Liver (tissue), 9 donors: Measurements from ENCODE around the gene RFPL1. TPM values are rescaled to one million over a fixed set of nuclear protein-coding genes. Genes with fewer than 3 reads are reported as not detected.

Experiments
- DNase-seq: peaks from one replicate; pipeline ENCODE4 v3.0.0-alpha.2; 2017; ENCODE audit warnings: low spot score
- H3K27ac ChIP-seq, 2 donors: one replicate each; pipeline ENCODE4 v1.7.0; 2013; ENCODE audit warnings: inconsistent platforms in 2 of 2, low read length in 2 of 2, control low read depth in 1 of 2, low read depth in 1 of 2, mild to moderate bottlenecking in 1 of 2
- H3K27me3 ChIP-seq, 4 donors: one replicate each; pipeline versions ENCODE4 v1.6.1 to v1.7.0; 2013; ENCODE audit warnings: low read length in 3 of 4, inconsistent platforms in 1 of 4, mild to moderate bottlenecking in 1 of 4, moderate library complexity in 1 of 4; ENCODE audit not compliant: control insufficient read depth in 4 of 4, insufficient read depth in 4 of 4
- H3K36me3 ChIP-seq, 4 donors: one replicate each; pipeline versions ENCODE4 v1.6.1 to v1.7.0; 2013; ENCODE audit warnings: low read length in 3 of 4, mild to moderate bottlenecking in 3 of 4, low read depth in 1 of 4, moderate library complexity in 1 of 4; ENCODE audit not compliant: control insufficient read depth in 4 of 4, insufficient read depth in 3 of 4
- H3K4me1 ChIP-seq, 4 donors: one replicate each; pipeline versions ENCODE4 v1.6.1 to v1.7.0; 2013; ENCODE audit warnings: low read length in 3 of 4, mild to moderate bottlenecking in 3 of 4, moderate library complexity in 1 of 4; ENCODE audit not compliant: control insufficient read depth in 4 of 4, insufficient read depth in 4 of 4
- H3K4me3 ChIP-seq, 3 donors: one replicate each; pipeline versions ENCODE4 v1.6.1 to v1.7.0; 2013; ENCODE audit warnings: low read length in 3 of 3, control low read depth in 1 of 3, low read depth in 1 of 3, mild to moderate bottlenecking in 1 of 3
- H3K9ac ChIP-seq, 2 donors: one replicate each; pipeline ENCODE4 v1.7.0; 2013; ENCODE audit warnings: low read length in 2 of 2, mild to moderate bottlenecking in 2 of 2, moderate library complexity in 2 of 2, control low read depth in 1 of 2, low read depth in 1 of 2
- H3K9me3 ChIP-seq, 4 donors: one replicate each; pipeline versions ENCODE4 v1.6.1 to v1.7.0; 2013; ENCODE audit warnings: low read length in 3 of 4; ENCODE audit not compliant: control insufficient read depth in 4 of 4
- ATF3 ChIP-seq: IDR thresholded peaks from 2 replicates; pipeline ENCODE4 v1.6.1; 2016; ENCODE audit warnings: antibody characterized with exemption
- CTCF ChIP-seq: fragments of 150-350 bp; IDR thresholded peaks from 2 replicates; pipeline ENCODE4 v1.5.1; 2017; ENCODE audit warnings: improper control_type of control experiment, low read depth, low read length; ENCODE audit not compliant: missing input control
- EGR1 ChIP-seq, 2 donors: IDR thresholded peaks; 2 replicates each; pipeline ENCODE4 v1.6.1; 2016 to 2018; ENCODE audit warnings: antibody characterized with exemption in 2 of 2, low read depth in 2 of 2
- FOXA1 ChIP-seq: IDR thresholded peaks from 2 replicates; pipeline ENCODE4 v1.6.1; 2016; ENCODE audit warnings: antibody characterized with exemption
- FOXA2 ChIP-seq: IDR thresholded peaks from 2 replicates; pipeline ENCODE4 v1.6.1; 2016; ENCODE audit warnings: antibody characterized with exemption
- GABPA ChIP-seq, 2 donors: IDR thresholded peaks in 1 of 2; conservative IDR thresholded peaks in 1 of 2; 2 replicates each; pipeline ENCODE4 v1.6.1; 2016; ENCODE audit warnings: antibody characterized with exemption in 2 of 2, mild to moderate bottlenecking in 1 of 2, moderate library complexity in 1 of 2
- HNF4G ChIP-seq: IDR thresholded peaks from 2 replicates; pipeline ENCODE4 v1.6.1; 2016; ENCODE audit warnings: antibody characterized with exemption
- JUND ChIP-seq, 2 donors: IDR thresholded peaks; 2 replicates each; pipeline ENCODE4 v1.6.1; 2016; ENCODE audit warnings: antibody characterized with exemption in 2 of 2
- MAX ChIP-seq: IDR thresholded peaks from 2 replicates; pipeline ENCODE4 v1.6.1; 2016; ENCODE audit warnings: antibody characterized with exemption
- NR2F2 ChIP-seq: IDR thresholded peaks from 2 replicates; pipeline ENCODE4 v1.6.1; 2016; ENCODE audit warnings: antibody characterized with exemption
- RAD21 ChIP-seq, 2 donors: IDR thresholded peaks; 2 replicates each; pipeline ENCODE4 v1.6.1; 2016; ENCODE audit warnings: antibody characterized with exemption in 2 of 2, mild to moderate bottlenecking in 2 of 2
- REST ChIP-seq: IDR thresholded peaks from 2 replicates; pipeline ENCODE4 v1.6.1; 2016; ENCODE audit warnings: antibody characterized with exemption, mild to moderate bottlenecking
- RXRA ChIP-seq, 2 donors: IDR thresholded peaks; 2 replicates each; pipeline ENCODE4 v1.6.1; 2017 to 2018; ENCODE audit warnings: antibody characterized with exemption in 2 of 2, mild to moderate bottlenecking in 1 of 2
- TAF1 ChIP-seq: conservative IDR thresholded peaks from 2 replicates; pipeline ENCODE4 v1.6.1; 2016; ENCODE audit warnings: antibody characterized with exemption, mild to moderate bottlenecking
- YY1 ChIP-seq: IDR thresholded peaks from 2 replicates; pipeline ENCODE4 v1.6.1; 2016; ENCODE audit warnings: antibody characterized with exemption, mild to moderate bottlenecking
- ZBTB33 ChIP-seq: IDR thresholded peaks from 2 replicates; pipeline ENCODE4 v1.6.1; 2016; ENCODE audit warnings: antibody characterized with exemption
- WGBS: extraction: QIAGEN DNeasy Blood & Tissue Kit; methylation state at CpG from one replicate; pipeline ENCODE4 v1.1.7; 2013; 5-methylcytosine and 5-hydroxymethylcytosine counted together
- polyA plus RNA-seq, 2 donors: library from polyadenylated mRNA; stranded (reverse) in 1 of 2; unstranded in 1 of 2; fragments of 200-250 nt in 1 of 2; fragments of >200 nt in 1 of 2; fragmentation: Nextera tagmentation in 1 of 2; extraction: Ambion mirVana in 1 of 2; gene quantifications; one replicate each; pipeline versions ENCODE4 v1.2.1 to v1.2.3, GENCODE V29; 2013 to 2015
- total RNA-seq, 2 donors: library from RNA; depleted of rRNA; stranded (reverse); fragments of >200 nt; gene quantifications; one replicate each; pipeline ENCODE4 v1.2.3, GENCODE V29; 2014
- donor health status: healthy.
- donor health status: healthy.
- donor health status: healthy.
- donor health status: healthy.
- donor health status: healthy.

RFPL1 gene
- total and polyA plus RNA-seq, 4 donors, result 1.0 TPM; not detected in 2

GRCh38 chr22:29473001-29473400 lies 34.6 kb downstream of the RFPL1 start:
- H3K4me3 ChIP-seq, result no peak overlapping the region
- H3K9ac ChIP-seq, result no peak overlapping the region
- H3K36me3 ChIP-seq, result no peaks in the 10 kb centered on the region
- H3K4me1 ChIP-seq, result peaks cover 0 to 5% (median 4%) of the 10 kb centered on the region in 4 donors
- H3K27me3 ChIP-seq, result no peaks in the 10 kb centered on the region
- H3K9me3 ChIP-seq, result no peaks in the 10 kb centered on the region
- 71% methylated on average over 5 of the region's 5 CpGs for WGBS
- H3K27ac ChIP-seq, result no peak overlapping the region
- no peak for TF ChIP-seq HNF4G
- TF ChIP-seq CTCF, result no peak
- no peak for TF ChIP-seq RAD21 (IDR thresholded peaks at IDR 0.05)
- no peak for TF ChIP-seq FOXA1
- TF ChIP-seq FOXA2, result no peak
- TF ChIP-seq EGR1 (IDR thresholded peaks at IDR 0.05; ENCODE audit: low read depth in 2 of 2), result no peak
- no peak for TF ChIP-seq JUND (IDR thresholded peaks at IDR 0.05)
- no peak for TF ChIP-seq REST
- TF ChIP-seq ATF3, result no peak
- TF ChIP-seq TAF1, result no peak
- no peak for TF ChIP-seq NR2F2
- no peak for TF ChIP-seq MAX
- TF ChIP-seq RXRA (IDR thresholded peaks at IDR 0.05), result no peak
- DNase-seq, result no peak

GRCh38 chr22:29475550-29475949 lies 37.2 kb downstream of the RFPL1 start:
- Histone ChIP-seq H3K4me3 (no peak overlapping the region), H3K4me1 (peaks cover 3 to 9% (median 7%) of the 10 kb centered on the region in 4 donors), H3K9ac (no peak overlapping the region), H3K27ac (no peak overlapping the region), H3K36me3 (no peaks in the 10 kb centered on the region), H3K27me3 (peaks cover 0 to 8% (median 1%) of the 10 kb centered on the region in 4 donors), H3K9me3 (peaks cover 0 to 2% (median 0%) of the 10 kb centered on the region in 4 donors)
- TF ChIP-seq FOXA2, result no peak
- TF ChIP-seq GABPA (IDR thresholded peaks at IDR 0.05 in 1 of 2, conservative IDR thresholded peaks at IDR 0.05 in 1 of 2), result no peak
- TF ChIP-seq JUND (IDR thresholded peaks at IDR 0.05), result no peak
- TF ChIP-seq YY1, result no peak
- no peak for TF ChIP-seq ZBTB33
- TF ChIP-seq EGR1 (IDR thresholded peaks at IDR 0.05; ENCODE audit: low read depth in 2 of 2), result no peak
- DNase-seq, result no peak
- 88% methylated on average over 8 of the region's 8 CpGs for WGBS
